AML-193 (cell line): Measurements from ENCODE around the gene ZBTB2.
A peak's percentile ranks its signal among the peaks of the same experiment; 100 is the strongest.
"Not testable (repeated sequence)": the region's sequence is repeated elsewhere in the genome, so short reads cannot be mapped to it uniquely, and the experiment has no call there.

ENCODE experiments used
- DNase-seq, 2 experiments: peaks; one replicate each; lab custom pipeline; 2025; lab: John Stamatoyannopoulos, UW

Gene ZBTB2

GRCh38 chr6:151330130-151330696, 61.1 kb downstream of the ZBTB2 start:
- no peak for DNase-seq

DNA sequence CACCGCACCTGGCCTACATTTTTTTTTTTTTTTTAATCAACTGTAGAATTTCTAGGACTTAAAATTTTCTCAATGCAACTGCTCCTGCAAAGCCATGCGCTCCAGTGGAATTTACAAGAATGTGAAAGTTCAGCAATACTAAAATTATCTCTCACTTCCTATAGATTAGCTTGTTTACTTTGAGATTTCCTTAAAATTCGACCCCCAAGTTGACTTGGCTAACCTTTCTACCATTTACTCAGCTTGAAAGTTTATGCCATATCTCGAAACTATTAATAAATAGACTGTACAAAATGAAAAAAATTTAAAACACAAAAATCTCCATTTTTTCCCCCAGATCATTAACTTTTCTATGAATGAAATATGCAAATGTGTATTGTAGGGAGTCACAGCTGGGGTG, 64.3 kb downstream of the ZBTB2 start:
- no peak for DNase-seq

GRCh38 chr6:151326116-151326825, 65.1 kb downstream of the ZBTB2 start:
- no peak for DNase-seq

- DNase-seq = no peak
Measured at GRCh38 chr6:151325075-151326050, 66.0 kb downstream of the ZBTB2 start.

GRCh38 chr6:151324488-151324825, 66.9 kb downstream of the ZBTB2 start:
- DNase-seq = no peak

- peak; percentile 47 to 55 for DNase-seq
Measured at GRCh38 chr6:151323791-151324487, 67.4 kb downstream of the ZBTB2 start.

- DNase-seq = no peak
Measured at GRCh38 chr6:151322570-151322969, 68.8 kb downstream of the ZBTB2 start.

- no peak for DNase-seq
Measured at GRCh38 chr6:151321438-151321837, 69.9 kb downstream of the ZBTB2 start.

DNA sequence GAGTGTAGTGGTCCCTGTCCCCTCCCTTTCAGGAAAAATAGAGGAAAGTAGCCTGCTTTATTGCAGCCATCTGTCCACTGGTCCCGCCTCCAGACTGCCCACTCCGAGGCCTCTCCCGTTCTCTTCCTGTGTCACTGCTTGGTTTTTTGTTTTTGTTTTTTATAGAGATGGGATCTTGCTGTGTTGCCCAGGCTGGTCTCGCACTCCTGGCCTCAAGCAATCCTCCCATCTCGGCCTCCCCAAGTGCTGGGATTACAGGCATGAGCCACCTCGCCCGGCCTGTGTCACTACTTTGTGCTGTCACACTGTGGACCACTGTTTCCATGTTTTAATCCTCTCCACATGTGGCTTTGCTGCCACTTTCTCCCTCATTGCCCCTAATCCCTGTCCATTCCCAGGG, 71.2 kb downstream of the ZBTB2 start:
- DNase-seq = no peak

DNA sequence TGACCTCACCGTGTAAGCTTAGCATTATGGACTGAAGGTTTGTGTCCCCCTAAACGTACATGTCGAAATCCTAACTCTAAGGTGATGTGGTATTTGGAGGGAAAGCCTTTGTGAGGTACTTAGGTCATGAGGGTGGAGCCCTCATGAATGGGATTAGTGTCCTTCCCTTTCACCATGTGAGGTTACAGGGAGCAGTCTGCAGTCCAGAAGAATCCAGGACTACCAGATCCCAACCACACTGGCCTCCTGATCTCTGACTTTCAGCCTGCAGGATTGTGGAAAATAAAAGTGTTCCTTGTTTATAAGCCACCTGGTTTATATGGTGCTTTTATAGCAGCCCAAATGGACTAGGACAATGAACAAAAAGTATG, 73.4 kb downstream of the ZBTB2 start:
- no peak for DNase-seq

DNA sequence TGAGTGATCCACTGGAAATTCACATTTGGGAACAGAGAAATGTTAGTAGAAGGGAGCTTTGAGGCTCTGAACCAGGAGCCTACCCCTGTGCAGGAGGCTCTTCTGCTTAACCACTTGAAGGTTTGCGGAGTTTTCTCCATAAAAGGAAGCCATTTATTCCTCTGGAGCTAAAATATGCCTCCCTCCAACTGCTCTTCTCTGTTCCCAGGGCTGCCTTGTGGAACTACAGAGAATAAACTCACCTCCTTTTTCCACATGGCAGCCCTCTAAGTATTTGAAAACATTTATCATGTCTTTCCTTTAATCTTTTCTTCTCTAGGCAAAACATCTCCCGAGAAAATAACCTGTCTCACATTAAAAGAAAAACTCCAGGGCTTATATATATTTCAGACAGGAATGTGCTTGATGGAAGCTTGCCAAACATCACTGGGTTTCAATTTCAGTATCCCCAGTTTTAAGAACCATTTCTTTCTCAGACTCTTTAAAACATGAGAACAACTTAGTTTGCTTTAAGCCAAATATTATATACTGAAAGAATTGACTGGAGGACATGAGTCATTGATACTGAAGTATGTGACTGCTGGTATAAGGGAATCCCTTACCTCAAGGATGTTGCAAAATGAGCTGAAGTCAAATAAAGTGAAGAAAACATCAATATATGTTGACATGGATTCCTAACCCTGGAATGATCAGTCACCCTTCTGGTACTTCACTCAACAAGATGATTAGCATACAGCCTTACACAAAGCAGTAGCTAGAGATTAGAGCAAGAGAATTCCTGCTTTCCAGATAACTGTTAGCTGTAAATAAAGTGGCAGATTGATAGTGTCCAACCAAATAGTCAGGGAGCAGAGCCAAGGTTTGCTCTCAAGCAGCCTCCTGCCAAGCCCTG, 74.0 kb downstream of the ZBTB2 start:
- DNase-seq = no peak

DNA sequence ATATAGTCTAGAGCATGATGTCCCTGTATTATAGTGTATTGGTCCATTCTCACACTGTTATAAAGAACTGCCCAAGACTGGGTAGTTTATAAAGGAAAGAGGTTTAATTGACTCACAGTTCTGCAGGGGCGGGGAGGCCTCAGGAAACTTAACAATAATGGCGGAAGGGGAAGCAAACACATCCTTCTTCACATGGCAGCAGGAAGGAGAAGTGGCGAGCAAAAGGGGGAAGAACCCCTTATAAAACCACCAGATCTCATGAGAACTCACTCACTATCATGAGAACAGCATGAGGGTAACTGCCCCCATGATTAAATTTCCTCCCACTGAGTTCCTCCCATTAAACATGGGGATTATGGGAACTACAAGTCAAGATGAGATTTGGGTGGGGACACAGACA, 75.7 kb downstream of the ZBTB2 start:
- not testable (repeated sequence) for DNase-seq
